ENCODE results near the gene RYR1. TPM values are rescaled to one million over a fixed set of nuclear protein-coding genes. Genes with fewer than 3 reads are reported as not detected.

The RYR1 gene
- total RNA-seq, 1 experiment from 2014 or later, result 34.2 TPM

GRCh38 chr19:38549061-38549460, 115.6 kb downstream of the RYR1 start:
- no peak for DNase-seq (ENCODE audit: low read depth, low spot score)
- peaks cover 6% of the 10 kb centered on the region; the same call in 1 of the 2 replicates for H3K27me3 ChIP-seq (ENCODE audit: control insufficient read depth, insufficient read depth, low read length)
- ChIA-PET CTCF (interaction anchor here (0.7 kb wide), 2 partner anchors 70 to 1044 kb away, joined by 4 to 8 read pairs; no protein-coding TSS in a partner anchor), POLR2A (no interaction called here)
- no peak for ATAC-seq
- H3K9me3 ChIP-seq (ENCODE audit: control insufficient read depth, insufficient read depth, low read depth, low read length), result no peaks in the 10 kb centered on the region
- BruUV-seq (replicated peaks), result no TSS peak
- H3K27ac ChIP-seq (ENCODE audit: low read length), result no peak overlapping the region
- peaks cover 13% of the 10 kb centered on the region for H3K4me1 ChIP-seq (ENCODE audit: control insufficient read depth, insufficient read depth, low read length)
- intact Hi-C loops (cut with micrococcal nuclease; ENCODE audit: unreplicated experiment) (loop anchor here (10.0 kb wide), 1 partner anchor 386 kb away; the partner anchor contains the start of genes MRPS12 and SARS2), in situ Hi-C loops (cut with HindIII; ENCODE audit: low pct_unique_long_range_greater_than_20kb, low sequenced_read_pairs) (loop anchor here (5.0 to 10.0 kb wide), 5 partner anchors 47 to 1746 kb away; partner anchors contain the start of genes EIF3K and MAP4K1)
- no peaks in the 10 kb centered on the region for H3K36me3 ChIP-seq (ENCODE audit: control insufficient read depth, insufficient read depth, low read length)
- no peak for TF ChIP-seq SIN3A (IDR thresholded peaks at IDR 0.05; ENCODE audit: borderline replicate concordance, insufficient read depth, low read depth, low read length)
- no peak for TF ChIP-seq TCF7L2 (IDR thresholded peaks at IDR 0.05; ENCODE audit: low read depth, low read length)
- no peak for TF ChIP-seq REST (IDR thresholded peaks at IDR 0.05; ENCODE audit: insufficient read depth in 1 of 2, low read depth in 2 of 2, low read length in 1 of 2)
- no peak for TF ChIP-seq CTCF (IDR thresholded peaks at IDR 0.05)
- no peak overlapping the region for H3K4me3 ChIP-seq (ENCODE audit: low read depth in 2 of 2, low read length in 2 of 2)

- TF ChIP-seq TCF7L2 (IDR thresholded peaks at IDR 0.05; ENCODE audit: low read depth, low read length) (no peak), CTCF (IDR thresholded peaks at IDR 0.05) (no peak), REST (IDR thresholded peaks at IDR 0.05; ENCODE audit: insufficient read depth in 1 of 2, low read depth in 2 of 2, low read length in 1 of 2) (no peak), POLR2AphosphoS5 (IDR thresholded peaks at IDR 0.05; ENCODE audit: low read depth, low read length) (no peak), SIN3A (IDR thresholded peaks at IDR 0.05; ENCODE audit: borderline replicate concordance, insufficient read depth, low read depth, low read length) (no peak)
- no TSS peak for BruUV-seq (replicated peaks)
- ChIA-PET CTCF (interaction anchor here (0.7 kb wide), 3 partner anchors 13 to 1756 kb away, joined by 5 to 11 read pairs (median 8); no protein-coding TSS in a partner anchor), POLR2A (interaction anchor here (0.5 to 0.6 kb wide), 2 partner anchors 15 to 793 kb away, joined by 3 to 12 read pairs; no protein-coding TSS in a partner anchor)
- H3K36me3 ChIP-seq (ENCODE audit: control insufficient read depth, insufficient read depth, low read length), result no peaks in the 10 kb centered on the region
- H3K27me3 ChIP-seq (ENCODE audit: control insufficient read depth, insufficient read depth, low read length), result peaks cover 6% of the 10 kb centered on the region; the same call in 1 of the 2 replicates
- H3K9me3 ChIP-seq (ENCODE audit: control insufficient read depth, insufficient read depth, low read depth, low read length), result no peaks in the 10 kb centered on the region
- H3K4me1 ChIP-seq (ENCODE audit: control insufficient read depth, insufficient read depth, low read length), result peaks cover 4% of the 10 kb centered on the region
- DNase-seq (ENCODE audit: low read depth, low spot score) (no peak), ATAC-seq (no peak)
- in situ Hi-C loops (cut with HindIII; ENCODE audit: low pct_unique_long_range_greater_than_20kb, low sequenced_read_pairs) (loop anchor here (5.0 to 10.0 kb wide), 5 partner anchors 48 to 1745 kb away; partner anchors contain the start of genes EIF3K and MAP4K1), intact Hi-C loops (cut with micrococcal nuclease; ENCODE audit: unreplicated experiment) (loop anchor here (10.0 kb wide), 1 partner anchor 385 kb away; the partner anchor contains the start of genes MRPS12 and SARS2)
- no peak overlapping the region for H3K27ac ChIP-seq (ENCODE audit: low read length)
- H3K4me3 ChIP-seq (ENCODE audit: low read depth in 2 of 2, low read length in 2 of 2), result no peak overlapping the region
Observed at GRCh38 chr19:38549942-38550341, 116.5 kb downstream of the RYR1 start.
